K562 (cell line): ENCODE measurements around the gene JAM2. TPM values are rescaled to one million over a fixed set of nuclear protein-coding genes. Genes with fewer than 3 reads are reported as not detected.

ENCODE experiments used
- ATAC-seq: fragments of 200-7000 bp; cut with Tn5 transposase; 3 replicates; pipeline ENCODE4 v1.9.1; 2020; ENCODE audit warnings: moderate library complexity
- BruUV-seq: library from RNA; stranded (reverse); fragments of 400-500 nt; replicated peaks from 2 replicates; lab custom pipeline; 2021; lab: Mats Ljungman, UMichigan
- CTCF ChIA-PET: fragments of 300-600 bp; formaldehyde crosslinking; extraction: SDS; loops from one replicate; lab custom pipeline; 2021; ENCODE audit warnings: low intra/inter-chr PET ratio; lab: Yijun Ruan, JAX
- POLR2A ChIA-PET: fragments of 300-600, 350-650 bp; sonication (Branson Sonifier 250); formaldehyde crosslinking; extraction: SDS; loops from one replicate; lab custom pipeline; 2021; ENCODE audit warnings: antibody characterized with exemption, inconsistent platforms; lab: Yijun Ruan, JAX
- DNase-seq, 4 experiments: peaks; one replicate each; pipeline versions ENCODE4 v3.0.0 to v3.0.0-alpha.2; 2011 to 2018; ENCODE audit warnings: low spot score in 3 of 4, mixed read lengths in 3 of 4; ENCODE audit errors: extremely low read depth in 1 of 4
- FAIRE-seq: peaks from 2 replicates; lab custom pipeline; 2011; peaks lifted over from hg19 to GRCh38; lab: Jason Lieb, UNC
- H2AFZ ChIP-seq: 2 replicates; pipeline ENCODE4 v1.6.0; 2011; ENCODE audit warnings: low read depth, low read length, control low read depth, inconsistent platforms
- H3K27ac ChIP-seq: fragments of 200-600 bp; 3 replicates; pipeline ENCODE4 v1.8.0; 2011; ENCODE audit warnings: low read depth, mild to moderate bottlenecking, control low read depth, inconsistent platforms, low read length, moderate library complexity, mixed read lengths; ENCODE audit errors: extremely low read depth
- H3K27me3 ChIP-seq, 2 experiments: fragments of 300-600 bp in 1 of 2; 2 replicates in 1 of 2; 3 replicates in 1 of 2; pipeline versions ENCODE4 v1.6.0 to v1.8.0; 2011; ENCODE audit warnings: inconsistent platforms in 2 of 2, low read length in 2 of 2, mild to moderate bottlenecking in 1 of 2, mixed read lengths in 1 of 2, moderate library complexity in 1 of 2; ENCODE audit not compliant: control insufficient read depth in 2 of 2, insufficient read depth in 2 of 2
- H3K36me3 ChIP-seq: fragments of 300-600 bp; 3 replicates; pipeline ENCODE4 v1.8.0; 2011; ENCODE audit warnings: mild to moderate bottlenecking, low read length, inconsistent platforms; ENCODE audit not compliant: control insufficient read depth, insufficient read depth
- H3K4me1 ChIP-seq, 2 experiments: fragments of 200-600 bp in 1 of 2; replicated peaks in 1 of 2; 2 replicates in 1 of 2; 3 replicates in 1 of 2; pipeline versions ENCODE4 v1.5.1 to v1.8.0; 2011; ENCODE audit warnings: inconsistent platforms in 2 of 2, low read length in 2 of 2, mild to moderate bottlenecking in 1 of 2, mixed read lengths in 1 of 2, moderate library complexity in 1 of 2; ENCODE audit not compliant: control insufficient read depth in 2 of 2, insufficient read depth in 2 of 2
- H3K4me2 ChIP-seq: 2 replicates; pipeline ENCODE4 v1.6.1; 2011; ENCODE audit warnings: low read length, control low read depth, inconsistent platforms, mixed read lengths; ENCODE audit not compliant: insufficient read depth
- H3K4me3 ChIP-seq: fragments of 200-600 bp; sonication (generic), shearing (Covaris generic); 2 replicates; pipeline ENCODE4 v1.5.1; 2016; ENCODE audit warnings: control low read depth, inconsistent platforms
- H3K79me2 ChIP-seq: fragments of 200-600 bp; 3 replicates; pipeline ENCODE4 v1.8.0; 2011; ENCODE audit warnings: low read length, inconsistent platforms; ENCODE audit not compliant: control insufficient read depth, insufficient read depth
- H3K9ac ChIP-seq, 2 experiments: 2 replicates each; pipeline versions ENCODE4 v1.6.0 to v1.6.1; 2011; ENCODE audit warnings: low read depth in 2 of 2, low read length in 2 of 2, control low read depth in 1 of 2, inconsistent platforms in 1 of 2, mild to moderate bottlenecking in 1 of 2, mixed read lengths in 1 of 2; ENCODE audit not compliant: insufficient read depth in 1 of 2
- H3K9me1 ChIP-seq: one replicate; pipeline ENCODE4 v1.6.0; 2011; ENCODE audit warnings: inconsistent platforms, mild to moderate bottlenecking, low read length, moderate library complexity; ENCODE audit not compliant: control insufficient read depth, insufficient read depth
- H3K9me3 ChIP-seq: replicated peaks from 2 replicates; pipeline ENCODE4 v1.5.1; 2011; ENCODE audit warnings: low read depth, low read length, inconsistent platforms; ENCODE audit not compliant: control insufficient read depth, insufficient read depth
- H4K20me1 ChIP-seq: replicated peaks from 2 replicates; pipeline ENCODE4 v1.6.1; 2011; ENCODE audit warnings: low read length, inconsistent platforms, mixed read lengths; ENCODE audit not compliant: control insufficient read depth, insufficient read depth
- C11orf30 ChIP-seq: fragments of 450-650 bp; IDR thresholded peaks from 2 replicates; pipeline ENCODE4 v1.6.1; 2016; ENCODE audit warnings: low read depth, mild to moderate bottlenecking
- COPS2 ChIP-seq: fragments of 450-650 bp; conservative IDR thresholded peaks from 2 replicates; pipeline ENCODE4 v1.6.1; 2016; ENCODE audit warnings: mild to moderate bottlenecking, moderate library complexity
- ELF2 ChIP-seq: fragments of 250-450 bp; sonication (Bioruptor Pico); IDR thresholded peaks from 2 replicates; pipeline ENCODE4 v1.5.0; 2021; ENCODE audit warnings: mild to moderate bottlenecking
- HDAC3 ChIP-seq: fragments of 450-650 bp; IDR thresholded peaks from 2 replicates; pipeline ENCODE4 v1.6.1; 2018; ENCODE audit warnings: borderline replicate concordance, mild to moderate bottlenecking, moderate library complexity; ENCODE audit not compliant: partially characterized antibody
- MAZ ChIP-seq, 2 experiments: fragments of 450-650 bp in 1 of 2; sonication (generic) in 1 of 2; formaldehyde crosslinking; IDR thresholded peaks in 1 of 2; conservative IDR thresholded peaks in 1 of 2; 2 replicates each; pipeline versions ENCODE4 v1.4.0 to v1.5.0; 2020; ENCODE audit warnings: mild to moderate bottlenecking in 1 of 2, missing genetic modification reagents in 1 of 2
- MYC ChIP-seq, 2 experiments: fragments of 250-450 bp in 1 of 2; sonication (Bioruptor Pico) in 1 of 2; IDR thresholded peaks; 2 replicates each; pipeline versions ENCODE4 v1.5.1 to v1.6.1; 2012 to 2021; ENCODE audit warnings: low read depth in 2 of 2, borderline replicate concordance in 1 of 2, improper control_type of control experiment in 1 of 2, low read length in 1 of 2, mild to moderate bottlenecking in 1 of 2, moderate library complexity in 1 of 2
- NFIC ChIP-seq: fragments of 450-650 bp; IDR thresholded peaks from 2 replicates; pipeline ENCODE4 v1.6.1; 2017; ENCODE audit warnings: mild to moderate bottlenecking, inconsistent platforms
- RNF219 ChIP-seq: fragments of 250-450 bp; sonication (Bioruptor Pico); IDR thresholded peaks from 2 replicates; pipeline ENCODE4 v1.5.0; 2022; ENCODE audit warnings: mild to moderate bottlenecking
- TCF7L2 ChIP-seq: fragments of 150-350 bp; IDR thresholded peaks from 2 replicates; pipeline ENCODE4 v1.6.1; 2016; ENCODE audit warnings: low read depth, mild to moderate bottlenecking, low read length, moderate library complexity
- TFAM ChIP-seq: fragments of 250-450 bp; sonication (Bioruptor Pico); conservative IDR thresholded peaks from 2 replicates; pipeline ENCODE4 v1.5.0; 2021; ENCODE audit warnings: mild to moderate bottlenecking, moderate library complexity
- ZNF133 ChIP-seq: fragments of 250-450 bp; sonication (Bioruptor Pico); IDR thresholded peaks from 2 replicates; pipeline ENCODE4 v1.4.0; 2020; ENCODE audit warnings: mild to moderate bottlenecking
- ZNF398 ChIP-seq: fragments of 250-450 bp; sonication (Bioruptor Pico); IDR thresholded peaks from 2 replicates; pipeline ENCODE4 v1.8.0; 2021; ENCODE audit warnings: moderate library complexity, mild to moderate bottlenecking, inconsistent platforms
- WGBS: fragments of 100-300 bp; shearing (Covaris generic); methylation state at CpG from one replicate; pipeline ENCODE4 v1.1.6; 2016; ENCODE audit warnings: low coverage, mixed read lengths; ENCODE audit not compliant: insufficient coverage; ENCODE audit errors: missing lambda C conversion rate; 5-methylcytosine and 5-hydroxymethylcytosine counted together
- in situ Hi-C: fragments of 300-500 bp; cut with MboI; formaldehyde crosslinking; loops from 4 replicates; pipeline ENCODE4 v1.15.0; 2018; ENCODE audit warnings: inconsistent platforms, mixed read lengths
- intact Hi-C: fragments of 100-400 bp; cut with micrococcal nuclease; formaldehyde crosslinking; loops from 2 replicates; pipeline ENCODE4 v1.14.2; 2022
- polyA plus RNA-seq, 8 experiments: library from polyadenylated mRNA; depleted of rRNA in 4 of 8; stranded (reverse) in 5 of 8; unstranded in 3 of 8; fragments of >200 nt; fragmentation: Nextera tagmentation in 2 of 8; fragmentation: Illumina TruSeq in 1 of 8; extraction: Ambion mirVana in 2 of 8; extraction: Trizol in 1 of 8; gene quantifications; 2 replicates each; pipeline versions ENCODE4 v1.2.1 to v1.2.3, GENCODE V29; 2011 to 2014; ENCODE audit warnings: inconsistent platforms in 1 of 8, missing spikeins in 1 of 8
- total RNA-seq, 7 experiments: library from RNA; depleted of rRNA in 6 of 7; stranded (reverse); fragments of >200 nt in 6 of 7; fragmentation: Illumina TruSeq in 2 of 7; extraction: Trizol in 2 of 7; gene quantifications; 2 replicates each; pipeline versions ENCODE4 v1.2.1 to v1.2.3, GENCODE V29; 2011 to 2021; ENCODE audit warnings: low replicate concordance in 1 of 7

JAM2 gene
- total and polyA plus RNA-seq, 9 of the 15 experiments (the other 6 are each of a cell fraction or from before 2014, with no cell fraction given), result 0.03 to 0.08 (median 0.07) TPM; not detected in 6

- H3K79me2 ChIP-seq, result no peaks in the 10 kb centered on the region
- no peak overlapping the region for H3K27ac ChIP-seq
- ATAC-seq (no peak), FAIRE-seq (no peak), DNase-seq (no peak)
- no peaks in the 10 kb centered on the region for H3K9me1 ChIP-seq
- in situ Hi-C loops (no loop called here), intact Hi-C loops (no loop called here)
- no peaks in the 10 kb centered on the region for H3K4me1 ChIP-seq
- no peak overlapping the region for H3K4me3 ChIP-seq
- no peaks in the 10 kb centered on the region for H3K36me3 ChIP-seq
- BruUV-seq, result no TSS peak
- TF ChIP-seq NFIC (peak; percentile 60), MAZ (CRISPR knock-in tag; conservative IDR thresholded peaks at IDR 0.05 in 1 of 2, IDR thresholded peaks at IDR 0.05 in 1 of 2) (no peak)
- CTCF ChIA-PET, result no interaction called here
- H3K9ac ChIP-seq, result no peak overlapping the region
- no peaks in the 10 kb centered on the region for H4K20me1 ChIP-seq
- no peak overlapping the region for H2AFZ ChIP-seq
- H3K9me3 ChIP-seq, result no peaks in the 10 kb centered on the region
- no peaks in the 10 kb centered on the region; a peak in 2 of 5 replicates for H3K27me3 ChIP-seq
- WGBS, result 0% methylated on average over 2 of the region's 2 CpGs
- POLR2A ChIA-PET, result interaction anchor here (0.6 kb wide), 1 partner anchor 26 kb away, joined by 3 read pairs; no protein-coding TSS in a partner anchor
- no peak overlapping the region for H3K4me2 ChIP-seq
Measured at GRCh38 chr21:25626757-25627156, 12.3 kb upstream of the JAM2 start.

GRCh38 chr21:25632296-25632695 is 6.8 kb upstream of the JAM2 start:
- Histone ChIP-seq H3K9me1 (no peaks in the 10 kb centered on the region), H3K4me3 (no peak overlapping the region), H3K27me3 (no peaks in the 10 kb centered on the region; a peak in 1 of 5 replicates), H3K4me2 (no peak overlapping the region), H3K36me3 (no peaks in the 10 kb centered on the region), H3K79me2 (no peaks in the 10 kb centered on the region), H3K9ac (no peak overlapping the region), H2AFZ (no peak overlapping the region), H3K4me1 (no peaks in the 10 kb centered on the region; a peak in 1 of 5 replicates), H4K20me1 (no peaks in the 10 kb centered on the region), H3K27ac (no peak overlapping the region), H3K9me3 (no peaks in the 10 kb centered on the region; the same call in 1 of the 2 replicates)
- WGBS, result 0% methylated on average over 2 of the region's 2 CpGs
- intact Hi-C loops (no loop called here), in situ Hi-C loops (no loop called here)
- DNase-seq (no peak), ATAC-seq (no peak), FAIRE-seq (no peak)
- ChIA-PET CTCF (no interaction called here), POLR2A (no interaction called here)
- BruUV-seq, result no TSS peak
- TF ChIP-seq RNF219 (CRISPR knock-in tag) (no peak), TFAM (no peak), ZNF133 (CRISPR knock-in tag) (no peak), MYC (IDR thresholded peaks at IDR 0.05; ENCODE audit: low read depth, low read length) (no peak), MYC (CRISPR knock-in tag; IDR thresholded peaks at IDR 0.05; ENCODE audit: borderline replicate concordance, low read depth) (no peak), ZNF398 (CRISPR knock-in tag) (no peak), TCF7L2 (no peak), COPS2 (no peak), HDAC3 (no peak), C11orf30 (no peak), ELF2 (CRISPR knock-in tag) (no peak)
